Erythroblast (primary cell): Measurements from ENCODE around the gene ZNF768.

Experiments used
- GATA1 ChIP-seq: IDR thresholded peaks from 2 replicates; pipeline ENCODE4 v1.6.1; 2011; ENCODE audit warnings: low read depth, mild to moderate bottlenecking, control low read depth, low read length, moderate library complexity
- POLR2A ChIP-seq: IDR thresholded peaks from 2 replicates; pipeline ENCODE4 v1.6.1; 2011; ENCODE audit warnings: mild to moderate bottlenecking, low read length

GRCh38 chr16:30539000-30539964 lies 12.9 kb upstream of the ZNF768 start:
- TF ChIP-seq POLR2A (no peak), GATA1 (no peak)
